Spleen (tissue), 11 donors: Measurements from ENCODE around the gene TACC2. TPM values are rescaled to one million over a fixed set of nuclear protein-coding genes. Genes with fewer than 3 reads are reported as not detected.
A peak's percentile ranks its signal among the peaks of the same experiment; 100 is the strongest.
"Not testable (repeated sequence)": the region's sequence is repeated elsewhere in the genome, so short reads cannot be mapped to it uniquely, and the experiment has no call there.

Experiments used
- DNase-seq: peaks from one replicate; pipeline ENCODE4 v3.0.0-alpha.2; 2020
- H3K27ac ChIP-seq, 8 donors: fragments of 200-600 bp; sonication (generic) in 7 of 8; 1 replicate in 4 of 8; 2 replicates in 4 of 8; pipeline versions ENCODE4 v1.5.0 to v1.8.0; 2016 to 2021; ENCODE audit warnings: inconsistent platforms in 4 of 8, mild to moderate bottlenecking in 4 of 8, moderate library complexity in 1 of 8
- H3K27me3 ChIP-seq, 7 donors: fragments of 200-600 bp; sonication (generic) in 6 of 7; replicated peaks in 1 of 7; 1 replicate in 4 of 7; 2 replicates in 3 of 7; pipeline versions ENCODE4 v1.5.0 to v1.8.0; 2016 to 2021; ENCODE audit warnings: inconsistent platforms in 3 of 7, mild to moderate bottlenecking in 1 of 7
- H3K36me3 ChIP-seq, 6 donors: fragments of 200-600 bp; sonication (generic) in 5 of 6; 1 replicate in 4 of 6; 2 replicates in 2 of 6; pipeline versions ENCODE4 v1.5.0 to v1.8.0; 2016 to 2021; ENCODE audit warnings: inconsistent platforms in 2 of 6
- H3K4me1 ChIP-seq, 6 donors: fragments of 200-600 bp; sonication (generic) in 5 of 6; 1 replicate in 3 of 6; 2 replicates in 3 of 6; pipeline versions ENCODE4 v1.5.0 to v1.8.0; 2016 to 2021; ENCODE audit warnings: inconsistent platforms in 3 of 6
- H3K4me3 ChIP-seq, 8 donors: fragments of 200-600 bp; sonication (generic) in 7 of 8; 1 replicate in 4 of 8; 2 replicates in 4 of 8; pipeline versions ENCODE4 v1.5.0 to v1.8.0; 2016 to 2021; ENCODE audit warnings: inconsistent platforms in 4 of 8, mild to moderate bottlenecking in 4 of 8, moderate library complexity in 2 of 8
- H3K9me3 ChIP-seq, 8 donors: fragments of 200-600 bp; sonication (generic) in 7 of 8; 1 replicate in 4 of 8; 2 replicates in 4 of 8; pipeline versions ENCODE4 v1.5.0 to v1.8.0; 2016 to 2021; ENCODE audit warnings: inconsistent platforms in 4 of 8
- POLR2A ChIP-seq, 3 donors: fragments of 450-650 bp; IDR thresholded peaks; one replicate each; pipeline ENCODE4 v1.5.1; 2017; ENCODE audit warnings: antibody characterized with exemption in 3 of 3, mild to moderate bottlenecking in 1 of 3
- POLR2AphosphoS5 ChIP-seq, 3 donors: sonication (generic); formaldehyde crosslinking; IDR thresholded peaks; one replicate each; pipeline ENCODE4 v1.5.1; 2017; ENCODE audit warnings: antibody characterized with exemption in 3 of 3
- WGBS, 5 donors: extraction: QIAGEN DNeasy Blood & Tissue Kit in 3 of 5; methylation state at CpG; one replicate each; pipeline versions ENCODE4 v1.1.5 to v1.1.7; 2013 to 2018; 5-methylcytosine and 5-hydroxymethylcytosine counted together
- intact Hi-C: fragments of 100-400 bp; cut with DNase I; formaldehyde crosslinking; loops from one replicate; pipeline ENCODE4 v1.15.0; 2023; ENCODE audit warnings: low total_unique reads
- polyA plus RNA-seq, 3 donors: library from polyadenylated mRNA; stranded (reverse); fragments of 200-250 nt; gene quantifications; one replicate each; pipeline ENCODE4 v1.2.1, GENCODE V29; 2013
- total RNA-seq, 7 donors: library from RNA; depleted of rRNA in 3 of 7; stranded (reverse); fragments of >200 nt in 3 of 7; fragmentation: NEBNext Ultra II Directional in 4 of 7; extraction: Animal tissue kit (Norgen Biotek cat#: 25700) in 4 of 7; gene quantifications; one replicate each; pipeline versions ENCODE4 v1.1.0 to v1.2.1, GENCODE V29; 2016 to 2021
- TF ChIP-seq, protein P1 (sequence below), 11 experiments: fragments of 200-600 bp in 7 of 11; fragments of 450-650 bp in 4 of 11; sonication (generic) in 4 of 11; IDR thresholded peaks in 8 of 11; conservative IDR thresholded peaks in 3 of 11; 1 replicate in 7 of 11; 2 replicates in 4 of 11; pipeline versions ENCODE4 v1.4.0 to v1.8.0; 2016 to 2021; ENCODE audit warnings: antibody characterized with exemption in 11 of 11, inconsistent platforms in 4 of 11, mild to moderate bottlenecking in 1 of 11
- donor health status: healthy with polysubstance abuse.
- donor health status: DM: no; HTN: no; CAD: no; lungs with moderate emphysema.
- donor health status: DM: no; HTN: no; CAD: no.
- donor health status: Bipolar disorder and iron deficiency.
- donor health status: healthy.
- donor health status: DM: no; HTN: no; CAD: no.
- donor health status: DM: yes; HTN: yes; CAD: no.

The TACC2 gene
- total and polyA plus RNA-seq, 10 donors = 2.4 to 13.9 (median 4.5) TPM

DNA sequence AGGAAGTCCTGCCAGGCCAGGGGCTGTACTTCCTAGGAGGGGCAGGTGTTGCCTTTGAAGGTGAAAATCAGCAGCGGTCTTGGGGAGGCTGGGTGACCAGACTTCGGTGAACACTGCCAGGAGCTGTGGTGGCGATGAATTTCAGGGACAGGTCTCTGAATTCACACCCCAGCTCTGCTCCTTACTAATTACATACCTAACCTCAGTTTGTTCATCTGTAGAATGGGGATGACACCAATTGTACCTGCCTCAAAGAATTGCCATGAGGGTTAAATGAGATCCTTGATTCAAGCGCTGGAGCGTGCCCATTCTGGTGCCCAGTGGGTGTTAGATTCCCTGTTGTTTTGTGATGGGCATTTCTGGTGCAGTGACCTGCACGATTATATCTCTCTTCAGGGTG, 102.8 kb downstream of the TACC2 start:
- peak; percentile 64 for DNase-seq
- 71 to 95% (median 83%) methylated on average over 6 of the region's 6 CpGs for WGBS, 5 donors
- Histone ChIP-seq H3K4me3 (no peak overlapping the region), H3K36me3 (no peaks in the 10 kb centered on the region), H3K27me3 (peaks cover 0 to 24% (median 0%) of the 10 kb centered on the region in 7 donors), H3K4me1 (no peaks in the 10 kb centered on the region), H3K9me3 (no peaks in the 10 kb centered on the region), H3K27ac (no peak overlapping the region)
- intact Hi-C loops = no loop called here
- TF ChIP-seq, protein P1, sequence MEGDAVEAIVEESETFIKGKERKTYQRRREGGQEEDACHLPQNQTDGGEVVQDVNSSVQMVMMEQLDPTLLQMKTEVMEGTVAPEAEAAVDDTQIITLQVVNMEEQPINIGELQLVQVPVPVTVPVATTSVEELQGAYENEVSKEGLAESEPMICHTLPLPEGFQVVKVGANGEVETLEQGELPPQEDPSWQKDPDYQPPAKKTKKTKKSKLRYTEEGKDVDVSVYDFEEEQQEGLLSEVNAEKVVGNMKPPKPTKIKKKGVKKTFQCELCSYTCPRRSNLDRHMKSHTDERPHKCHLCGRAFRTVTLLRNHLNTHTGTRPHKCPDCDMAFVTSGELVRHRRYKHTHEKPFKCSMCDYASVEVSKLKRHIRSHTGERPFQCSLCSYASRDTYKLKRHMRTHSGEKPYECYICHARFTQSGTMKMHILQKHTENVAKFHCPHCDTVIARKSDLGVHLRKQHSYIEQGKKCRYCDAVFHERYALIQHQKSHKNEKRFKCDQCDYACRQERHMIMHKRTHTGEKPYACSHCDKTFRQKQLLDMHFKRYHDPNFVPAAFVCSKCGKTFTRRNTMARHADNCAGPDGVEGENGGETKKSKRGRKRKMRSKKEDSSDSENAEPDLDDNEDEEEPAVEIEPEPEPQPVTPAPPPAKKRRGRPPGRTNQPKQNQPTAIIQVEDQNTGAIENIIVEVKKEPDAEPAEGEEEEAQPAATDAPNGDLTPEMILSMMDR (IDR thresholded peaks at IDR 0.05 in 8 of 11, conservative IDR thresholded peaks at IDR 0.05 in 3 of 11) = no peak
- no peak for TF ChIP-seq POLR2A (IDR thresholded peaks at IDR 0.05)
- TF ChIP-seq POLR2AphosphoS5 (IDR thresholded peaks at IDR 0.05) = no peak

DNA sequence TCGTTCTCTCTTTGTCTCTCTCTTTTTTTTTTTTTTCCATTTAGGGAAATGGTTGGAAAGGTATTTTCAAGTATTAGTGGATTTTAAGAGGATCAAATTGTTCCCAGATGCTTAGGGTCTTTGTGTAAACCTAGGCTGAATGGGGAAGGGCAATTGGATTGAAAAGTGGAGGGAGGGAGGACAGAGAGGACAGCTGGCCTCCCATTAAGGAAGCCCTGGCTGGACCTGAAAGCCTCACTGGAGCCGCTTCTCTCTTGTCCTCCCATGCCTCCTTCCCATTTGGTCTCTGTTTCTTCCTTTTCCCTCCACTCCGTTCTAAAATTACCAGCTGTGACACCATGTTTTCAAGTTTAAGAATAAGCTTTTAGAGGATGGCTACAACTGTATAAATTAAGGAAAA, 104.1 kb downstream of the TACC2 start:
- H3K9me3 ChIP-seq = no peaks in the 10 kb centered on the region
- 55 to 66% (median 65%) methylated on average over 3 of the region's 3 CpGs for WGBS, 5 donors

DNA sequence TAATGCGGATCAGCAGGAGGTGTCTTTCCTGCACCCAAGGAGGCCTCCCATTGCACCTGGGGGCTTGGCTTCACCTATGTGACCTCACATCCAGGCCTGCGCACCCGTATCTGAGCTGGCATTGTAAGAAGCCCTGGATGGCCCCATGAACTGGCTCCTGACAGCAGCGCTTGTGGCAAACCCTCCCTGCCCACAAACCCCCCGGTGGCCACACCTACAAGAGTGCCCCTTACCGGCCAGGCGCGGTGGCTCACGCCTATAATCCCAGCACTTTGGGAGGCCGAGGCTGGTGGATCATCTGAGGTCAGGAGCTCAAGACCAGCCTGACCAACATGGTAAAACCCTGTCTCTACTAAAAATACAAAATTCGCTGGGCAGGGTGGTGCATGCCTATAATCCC, 107.2 kb downstream of the TACC2 start:
- 63 to 86% (median 78%) methylated on average over 7 to 11 of the region's 11 CpGs for WGBS, 5 donors
- H3K36me3 ChIP-seq, H3K9me3 ChIP-seq, H3K4me1 ChIP-seq, DNase-seq, intact Hi-C loops, H3K27ac ChIP-seq, H3K4me3 ChIP-seq: not testable (repeated sequence)
- H3K27me3 ChIP-seq = peaks cover 0 to 14% (median 0%) of the 10 kb centered on the region in 7 donors

More for the DNA sequence above, 104.1 kb downstream of the TACC2 start:
- no peak overlapping the region for H3K4me3 ChIP-seq
- TF ChIP-seq POLR2A (IDR thresholded peaks at IDR 0.05) = no peak
- TF ChIP-seq, protein P1 (IDR thresholded peaks at IDR 0.05 in 8 of 11, conservative IDR thresholded peaks at IDR 0.05 in 3 of 11) = no peak
- TF ChIP-seq POLR2AphosphoS5 (IDR thresholded peaks at IDR 0.05) = no peak
- H3K4me1 ChIP-seq = no peaks in the 10 kb centered on the region
- no peak overlapping the region for H3K27ac ChIP-seq
- intact Hi-C loops = no loop called here
- no peak for DNase-seq
- peaks cover 0 to 14% (median 0%) of the 10 kb centered on the region in 7 donors for H3K27me3 ChIP-seq
- H3K36me3 ChIP-seq = no peaks in the 10 kb centered on the region

DNA sequence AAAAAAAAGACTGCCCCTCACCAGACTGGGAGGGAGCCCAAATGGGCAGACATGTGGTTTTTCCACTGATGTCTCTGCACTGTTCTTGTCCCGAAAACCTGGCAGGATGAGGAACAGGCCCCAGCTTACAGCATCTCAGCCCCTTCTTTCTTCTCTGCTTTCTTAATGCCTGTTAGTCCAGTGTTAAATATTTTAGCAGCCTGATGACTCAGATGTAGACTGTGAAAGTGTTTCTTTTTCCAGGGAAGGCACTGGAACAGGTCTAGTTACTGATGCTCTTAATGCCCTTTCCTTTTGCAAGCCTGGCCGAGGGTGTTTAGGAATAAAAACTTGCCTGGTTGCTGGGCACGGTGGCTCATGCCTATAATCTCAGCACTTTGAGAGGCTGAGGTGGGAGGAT, 107.7 kb downstream of the TACC2 start:
- TF ChIP-seq, protein P1 (IDR thresholded peaks at IDR 0.05 in 8 of 11, conservative IDR thresholded peaks at IDR 0.05 in 3 of 11) = no peak
- TF ChIP-seq POLR2AphosphoS5 (IDR thresholded peaks at IDR 0.05) = no peak
- TF ChIP-seq POLR2A (IDR thresholded peaks at IDR 0.05) = no peak
- WGBS, 5 donors = 84 to 98% (median 89%) methylated on average over 3 of the region's 3 CpGs
- no peak overlapping the region for H3K27ac ChIP-seq
- H3K4me1 ChIP-seq = no peaks in the 10 kb centered on the region
- H3K9me3 ChIP-seq = no peaks in the 10 kb centered on the region
- H3K4me3 ChIP-seq = no peak overlapping the region
- intact Hi-C loops = no loop called here
- no peak for DNase-seq
- peaks cover 0 to 14% (median 0%) of the 10 kb centered on the region in 7 donors for H3K27me3 ChIP-seq
- H3K36me3 ChIP-seq = no peaks in the 10 kb centered on the region

DNA sequence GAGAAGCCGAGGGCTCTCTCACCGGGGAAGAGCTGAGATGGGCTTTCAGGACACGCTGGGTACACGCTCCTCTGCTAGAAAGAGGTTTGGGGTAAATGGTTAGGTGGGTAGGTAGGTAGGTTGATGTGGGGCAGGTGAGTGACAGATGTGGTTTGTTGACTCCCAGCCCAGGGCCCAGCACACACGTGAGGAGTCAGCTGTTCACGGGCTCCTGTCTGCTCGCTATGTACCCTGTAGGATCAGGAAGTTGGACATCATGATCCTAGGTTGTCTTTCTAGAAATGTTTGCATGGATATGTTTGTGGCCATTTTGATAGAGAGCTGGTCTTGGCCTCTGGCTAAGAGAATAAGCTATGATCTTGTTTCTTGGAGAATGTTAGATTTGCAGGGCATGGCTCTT, 109.0 kb downstream of the TACC2 start:
- no peak for DNase-seq
- H3K36me3 ChIP-seq = no peaks in the 10 kb centered on the region
- intact Hi-C loops = no loop called here
- H3K4me3 ChIP-seq = no peak overlapping the region
- TF ChIP-seq, protein P1 (IDR thresholded peaks at IDR 0.05 in 8 of 11, conservative IDR thresholded peaks at IDR 0.05 in 3 of 11) = no peak
- no peak for TF ChIP-seq POLR2A (IDR thresholded peaks at IDR 0.05)
- TF ChIP-seq POLR2AphosphoS5 (IDR thresholded peaks at IDR 0.05) = no peak
- no peaks in the 10 kb centered on the region for H3K4me1 ChIP-seq
- H3K9me3 ChIP-seq = no peaks in the 10 kb centered on the region
- WGBS, 5 donors = 79 to 87% (median 83%) methylated on average over 7 of the region's 7 CpGs
- no peak overlapping the region for H3K27ac ChIP-seq
- peaks cover 0 to 14% (median 0%) of the 10 kb centered on the region in 7 donors for H3K27me3 ChIP-seq
